T47D (cell line): ENCODE results near the gene PTPRE.
A peak's percentile ranks its signal among the peaks of the same experiment; 100 is the strongest.

ENCODE experiments used
- DNase-seq, 2 experiments: peaks; one replicate each; pipeline versions ENCODE4 v3.0.0 to v3.0.0-alpha.2; 2011 to 2012; ENCODE audit warnings: low read depth in 1 of 2, low spot score in 1 of 2
- JUND ChIP-seq: IDR thresholded peaks from 2 replicates; pipeline ENCODE4 v1.6.1; 2012; ENCODE audit warnings: low read depth
- in situ Hi-C: cut with HindIII; loops from 2 replicates; pipeline ENCODE4 v1.10.0; 2016; ENCODE audit warnings: low sequenced_read_pairs, low pct_unique_long_range_greater_than_20kb

Gene PTPRE

DNA sequence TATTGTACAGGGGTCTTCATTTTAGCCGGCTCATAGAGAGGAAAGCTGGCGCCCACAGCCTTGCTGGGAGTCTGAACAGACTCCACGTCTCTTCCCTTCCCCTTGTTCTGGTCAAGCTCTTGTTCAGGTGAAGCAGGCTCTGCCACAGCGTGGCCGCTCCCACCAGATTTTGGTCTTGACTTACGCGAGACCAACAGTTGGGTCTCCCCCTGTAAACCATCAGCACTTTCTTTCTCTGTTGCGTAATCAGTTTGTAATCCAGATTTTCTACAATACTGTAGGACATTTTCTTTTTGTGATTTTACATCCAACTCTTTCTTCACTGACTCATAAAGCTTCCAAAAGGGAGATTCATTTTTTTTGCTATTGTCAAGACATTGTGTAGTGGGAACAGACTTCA, 208.5 kb downstream of the PTPRE start:
- TF ChIP-seq JUND = no peak
- in situ Hi-C loops = no loop called here
- no peak for DNase-seq

GRCh38 chr10:128116187-128116586, 209.3 kb downstream of the PTPRE start:
- no peak for DNase-seq
- in situ Hi-C loops = no loop called here
- no peak for TF ChIP-seq JUND

- no peak for TF ChIP-seq JUND
- no peak for DNase-seq
- in situ Hi-C loops = no loop called here
These were observed 210.1 kb downstream of the PTPRE start for GRCh38 chr10:128116851-128117615.

DNA sequence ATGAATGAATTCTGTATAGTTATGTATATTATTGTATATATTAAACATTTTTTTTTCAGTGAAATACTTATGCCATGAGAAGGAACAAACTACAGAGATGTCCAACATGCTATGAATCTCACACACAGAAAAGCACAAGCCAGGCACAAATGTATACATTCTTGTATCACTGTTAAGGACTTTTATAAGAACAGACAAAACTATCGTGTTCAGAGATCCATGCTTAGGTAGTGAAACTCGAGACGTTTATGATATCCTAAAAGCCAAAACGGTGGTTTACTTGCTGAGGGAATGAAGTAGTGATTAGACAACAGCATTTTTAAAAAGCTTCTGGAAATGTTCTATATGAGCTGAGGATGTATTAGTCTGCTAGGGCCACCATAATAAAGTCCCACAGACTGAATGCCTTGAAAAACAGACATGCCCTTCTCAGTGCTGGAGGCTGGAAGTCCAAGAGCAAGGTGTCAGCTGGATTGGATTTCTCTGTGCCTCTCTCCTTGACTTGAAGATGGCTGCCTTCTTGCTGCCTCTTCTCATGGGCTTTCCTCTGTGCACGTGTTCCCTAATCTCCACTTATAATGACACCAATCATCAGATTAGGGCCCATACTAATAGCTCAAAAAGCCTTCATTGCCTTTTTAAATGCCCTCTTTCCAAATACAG, 215.0 kb downstream of the PTPRE start:
- in situ Hi-C loops = no loop called here
- no peak for DNase-seq
- no peak for TF ChIP-seq JUND

DNA sequence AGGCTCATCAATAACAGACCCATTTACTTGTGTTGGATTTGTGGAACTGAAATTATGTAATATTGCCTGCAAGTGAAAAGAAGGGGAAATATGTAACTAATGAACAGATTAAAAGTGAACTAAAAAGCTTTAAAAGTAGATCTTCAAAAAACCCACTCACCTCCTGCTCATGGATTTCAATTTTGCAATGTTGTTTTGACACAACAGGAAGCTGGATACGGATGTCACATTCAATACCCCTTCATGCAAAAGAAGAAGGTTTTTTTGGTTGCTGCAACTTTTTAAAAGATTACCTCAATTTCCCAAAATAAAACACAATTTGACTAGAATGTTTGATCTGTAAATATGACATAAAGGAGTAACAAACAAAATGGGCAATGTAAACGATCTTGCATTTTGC, 216.0 kb downstream of the PTPRE start:
- TF ChIP-seq JUND = no peak
- DNase-seq = no peak
- in situ Hi-C loops = no loop called here

DNA sequence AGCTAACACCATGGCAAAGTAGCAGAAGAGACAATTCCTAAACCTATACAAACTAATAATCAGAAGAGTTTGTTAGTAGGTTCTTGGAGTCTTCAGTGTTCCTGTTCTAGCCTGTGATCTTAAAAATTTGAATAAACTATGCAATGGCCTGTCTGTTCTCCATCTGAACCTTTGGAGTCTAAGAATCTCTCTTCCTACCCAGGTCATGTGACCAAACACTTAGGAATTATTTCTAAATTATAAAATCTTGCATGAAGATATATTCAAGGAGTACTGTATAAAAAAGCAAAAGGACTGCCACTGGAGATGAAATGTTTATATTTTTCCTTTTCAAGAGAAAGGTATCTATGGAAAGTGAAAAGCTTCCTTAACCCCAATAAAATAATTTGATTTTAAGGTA, 216.9 kb downstream of the PTPRE start:
- DNase-seq = no peak
- in situ Hi-C loops = no loop called here
- TF ChIP-seq JUND = no peak

DNA sequence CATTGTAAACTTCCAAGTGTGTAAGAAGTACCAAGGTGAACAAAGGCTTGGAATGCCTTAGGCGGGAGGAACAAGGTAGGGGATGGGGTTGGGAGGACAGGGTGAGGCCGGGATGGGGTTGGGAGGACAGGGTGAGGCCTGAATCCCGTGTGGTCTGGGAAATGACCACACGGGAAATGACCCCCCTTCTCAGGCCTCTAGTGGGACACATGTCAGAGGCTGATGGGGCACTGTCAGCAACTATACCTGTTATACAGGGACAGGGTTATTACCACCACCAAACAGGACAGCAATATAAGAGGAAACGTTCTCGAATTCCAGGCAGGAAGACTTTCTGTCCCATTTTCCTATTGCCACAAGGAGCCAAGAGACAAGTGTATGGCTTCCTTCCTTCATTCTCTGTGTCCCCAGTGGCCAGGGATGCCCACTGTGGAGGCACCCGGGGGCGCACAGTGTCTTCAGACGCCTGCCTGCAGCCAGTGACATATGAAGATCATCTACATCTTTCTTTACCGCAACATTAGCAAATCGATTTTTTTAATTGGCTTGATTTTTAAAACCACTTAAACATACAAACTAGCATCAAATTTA, 218.0 kb downstream of the PTPRE start:
- TF ChIP-seq JUND = no peak
- DNase-seq = peak in 1 of 2 experiments; percentile 7
- in situ Hi-C loops = no loop called here

GRCh38 chr10:128125416-128125943, 218.6 kb downstream of the PTPRE start:
- no peak for DNase-seq
- no peak for TF ChIP-seq JUND
- in situ Hi-C loops = no loop called here

DNA sequence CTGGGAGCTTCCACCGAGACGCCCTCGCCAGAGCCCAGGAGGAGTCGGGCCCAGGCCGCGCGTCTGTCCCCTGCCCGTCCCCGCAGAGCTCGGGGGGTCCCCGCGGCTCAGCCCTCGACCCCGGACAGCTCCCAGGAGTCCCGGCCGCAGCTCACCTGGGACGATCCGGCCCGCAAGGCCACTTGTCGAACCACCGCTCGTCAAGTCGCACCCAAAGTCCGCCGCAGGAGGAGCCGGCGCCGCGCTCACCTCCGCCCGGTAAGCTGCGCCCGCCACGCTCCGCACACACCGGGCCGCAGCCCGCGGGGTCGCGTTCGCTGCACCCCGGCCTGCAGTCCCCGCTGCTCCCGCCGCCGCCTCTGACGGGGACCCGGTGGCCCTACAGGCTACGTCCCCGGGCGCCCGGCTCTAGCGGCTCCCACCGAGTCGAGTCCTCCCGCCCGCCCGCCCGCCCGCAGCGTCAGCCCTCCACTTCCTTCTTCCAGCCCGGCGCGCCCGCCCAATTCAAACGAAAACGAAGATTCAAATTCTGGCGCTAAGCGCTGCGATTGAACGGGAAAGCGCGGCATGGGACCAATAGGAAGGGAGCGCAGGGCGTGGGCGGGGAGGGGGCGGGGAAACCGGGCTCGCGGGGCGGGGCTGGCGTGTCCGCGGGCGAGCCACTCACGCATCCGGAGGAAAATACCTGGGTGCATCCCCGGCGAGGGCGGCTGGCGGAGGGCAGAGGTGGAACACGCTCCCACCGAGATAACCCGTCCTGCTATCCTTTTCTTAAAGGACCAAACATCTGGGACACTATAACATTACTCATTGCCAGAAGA, 219.3 kb downstream of the PTPRE start, which contains the start of gene MKI67:
MKI67 (minus strand) TSS at position 480 of the 821 bp plus-strand sequence. CDS start 756 bp downstream, outside the sequence.
- peak; percentile 89 to 93 for DNase-seq
- in situ Hi-C loops = no loop called here
- no peak for TF ChIP-seq JUND

DNA sequence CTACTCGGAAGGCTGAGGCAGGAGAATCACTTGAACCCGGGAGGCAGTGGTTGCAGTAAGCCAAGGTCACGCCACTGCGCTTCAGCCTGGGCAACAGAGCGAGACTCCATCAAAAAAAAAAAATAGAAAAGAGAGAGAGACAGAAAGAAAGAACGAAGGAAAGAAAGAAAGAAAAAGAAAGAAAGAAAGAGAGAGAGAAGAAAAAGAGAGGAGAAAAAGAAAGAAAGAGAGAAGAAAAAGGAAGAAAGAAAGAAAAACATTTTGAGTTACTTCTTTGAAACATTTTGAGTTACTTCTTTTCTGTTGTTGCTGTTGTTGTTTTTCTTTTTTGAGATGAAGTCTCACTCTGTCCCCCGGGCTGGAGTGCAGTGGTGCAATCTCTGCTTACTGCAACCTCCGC, 221.7 kb downstream of the PTPRE start:
- TF ChIP-seq JUND = no peak
- in situ Hi-C loops = no loop called here
- no peak for DNase-seq

DNA sequence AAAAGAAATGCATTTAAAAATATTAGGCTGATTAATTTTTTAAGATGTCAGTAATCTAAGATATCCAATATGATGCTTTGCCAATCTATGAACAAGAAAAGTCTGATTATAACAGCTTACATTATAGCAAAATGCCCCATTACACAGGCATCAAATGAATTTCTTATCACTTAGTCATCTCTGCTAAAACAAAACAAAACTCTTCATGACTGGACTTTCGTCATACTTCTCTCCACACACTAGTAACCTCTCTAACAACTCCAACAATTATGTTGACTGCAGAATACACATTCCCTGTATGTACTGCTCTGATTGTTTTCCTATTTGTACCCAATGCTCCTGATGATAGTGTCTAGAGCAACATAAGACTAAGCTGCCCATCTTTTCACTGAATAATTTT, 223.1 kb downstream of the PTPRE start:
- in situ Hi-C loops = no loop called here
- no peak for TF ChIP-seq JUND
- no peak for DNase-seq
